HEK293 (cell line): ENCODE results near the gene GINS1.

Experiments used
- ATF2 ChIP-seq: fragments of 450-650 bp; formaldehyde crosslinking; IDR thresholded peaks from 2 replicates; pipeline ENCODE4 v1.5.1; 2016; ENCODE audit warnings: missing biosample characterization, missing genetic modification characterization, low read depth
- CTCF ChIP-seq: fragments of 450-650 bp; formaldehyde crosslinking; IDR thresholded peaks from 2 replicates; pipeline ENCODE4 v1.5.1; 2016; ENCODE audit warnings: missing biosample characterization, missing genetic modification characterization
- GFI1B ChIP-seq: fragments of 450-650 bp; formaldehyde crosslinking; IDR thresholded peaks from 2 replicates; pipeline ENCODE4 v1.5.1; 2016; ENCODE audit warnings: missing biosample characterization, missing genetic modification characterization
- GLIS2 ChIP-seq: fragments of 450-650 bp; formaldehyde crosslinking; IDR thresholded peaks from 2 replicates; pipeline ENCODE4 v1.5.1; 2016; ENCODE audit warnings: missing biosample characterization, missing genetic modification characterization
- ZNF169 ChIP-seq: fragments of 450-650 bp; formaldehyde crosslinking; IDR thresholded peaks from 2 replicates; pipeline ENCODE4 v1.5.1; 2016; ENCODE audit warnings: missing biosample characterization, missing genetic modification characterization
- ZNF449 ChIP-seq: fragments of 450-650 bp; formaldehyde crosslinking; IDR thresholded peaks from 2 replicates; pipeline ENCODE4 v1.5.1; 2017; ENCODE audit warnings: missing biosample characterization, mild to moderate bottlenecking, missing genetic modification characterization, moderate library complexity
- ZNF501 ChIP-seq: fragments of 450-650 bp; formaldehyde crosslinking; IDR thresholded peaks from 2 replicates; pipeline ENCODE4 v1.5.1; 2016; ENCODE audit warnings: missing biosample characterization, missing genetic modification characterization
- ZNF530 ChIP-seq: fragments of 450-650 bp; formaldehyde crosslinking; IDR thresholded peaks from 2 replicates; pipeline ENCODE4 v1.5.1; 2016; ENCODE audit warnings: low read depth, missing biosample characterization, missing genetic modification characterization

- no peak for TF ChIP-seq GFI1B (tag by site-specific recombination)
- TF ChIP-seq CTCF (tag by site-specific recombination), result no peak
- TF ChIP-seq ZNF169 (tag by site-specific recombination), result no peak
- no peak for TF ChIP-seq ZNF530
- no peak for TF ChIP-seq ATF2 (tag by site-specific recombination)
- TF ChIP-seq GLIS2 (tag by site-specific recombination), result no peak
- no peak for TF ChIP-seq ZNF449 (tag by site-specific recombination)
- TF ChIP-seq ZNF501 (tag by site-specific recombination), result no peak
Measured at GRCh38 chr20:25481235-25481917, 73.9 kb downstream of the GINS1 start.
